ENCODE data around the gene BTNL9.
"Not testable (repeated sequence)": the region's sequence is repeated elsewhere in the genome, so short reads cannot be mapped to it uniquely, and the experiment has no call there.

Gene BTNL9

DNA sequence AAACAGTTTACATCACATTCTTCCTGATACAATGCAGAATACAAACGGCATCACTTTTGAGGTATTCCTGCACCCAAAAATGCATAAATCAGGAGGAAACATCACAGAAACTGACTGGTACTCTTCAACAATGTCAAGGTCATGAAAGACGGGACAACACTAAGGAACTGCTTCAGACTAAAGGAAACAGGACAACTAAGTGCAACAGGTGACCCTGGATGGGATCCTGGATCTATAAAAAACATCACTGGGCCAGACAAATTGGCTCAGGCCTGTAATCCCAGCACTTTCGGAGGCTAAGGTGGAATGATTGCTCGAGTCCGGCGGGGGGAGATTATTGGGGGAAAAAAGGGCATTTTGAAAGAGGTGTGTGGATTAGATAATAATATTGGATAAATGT lies 22.6 kb downstream of the BTNL9 start:
- ATAC-seq = no peak

GRCh38 chr5:181063514-181063913 lies 23.4 kb downstream of the BTNL9 start:
- ATAC-seq = no peak

DNA sequence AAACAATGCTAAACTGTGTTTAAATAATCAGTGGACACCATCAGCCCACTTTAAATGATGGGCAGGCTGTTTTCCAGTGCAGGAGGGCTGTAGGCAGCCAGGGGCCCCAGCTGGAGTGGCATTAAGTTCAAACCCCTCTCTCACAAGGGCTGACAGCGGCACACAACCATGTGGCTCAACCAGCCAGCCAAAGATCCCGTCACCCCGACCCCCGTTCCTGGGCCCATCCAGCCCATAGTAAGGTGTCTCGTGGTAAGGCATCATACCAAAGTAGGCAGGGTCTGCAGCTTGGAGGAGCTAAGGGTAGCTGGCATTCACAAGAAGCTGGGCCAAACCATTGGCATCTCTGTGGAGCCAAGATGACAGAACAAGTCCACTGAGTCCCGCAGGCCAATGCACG lies 24.9 kb downstream of the BTNL9 start:
- no peak for ATAC-seq

DNA sequence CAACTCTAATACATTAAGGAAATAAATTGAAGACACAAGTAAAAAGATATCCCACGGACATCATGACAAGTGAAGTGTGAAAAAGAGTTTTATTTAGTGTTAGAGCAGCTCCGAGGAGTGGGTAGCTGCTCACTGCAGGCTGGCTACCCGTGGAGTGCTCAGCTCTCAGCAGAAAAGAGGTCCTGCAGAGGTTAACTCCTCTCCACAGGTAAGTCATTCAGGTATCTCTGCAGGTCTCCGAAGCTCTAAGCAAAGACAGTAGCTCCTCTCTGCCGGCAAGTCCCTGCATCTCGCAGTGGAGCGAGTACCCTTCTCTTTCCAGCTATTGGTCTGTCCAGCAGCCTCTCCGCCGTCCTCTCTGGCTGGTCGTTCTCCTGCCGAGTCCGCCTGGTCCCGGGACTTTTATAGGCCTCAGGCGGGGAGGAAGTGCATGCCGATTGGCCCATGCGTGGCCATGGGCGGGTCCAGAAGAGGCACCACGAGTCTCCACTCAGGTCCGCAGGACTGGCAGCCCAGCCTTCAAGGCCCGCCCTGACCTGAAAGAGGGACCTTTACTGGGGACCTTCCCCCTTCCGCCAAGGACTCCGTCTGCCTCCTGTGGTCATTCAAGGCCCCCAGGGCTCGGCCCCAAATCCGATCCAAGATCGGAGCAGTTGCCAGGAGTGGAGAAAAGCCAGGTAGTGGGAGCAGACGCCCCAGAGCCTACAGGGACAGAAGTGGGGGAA lies 29.9 kb downstream of the BTNL9 start:
- ATAC-seq = no peak

- no peak for ATAC-seq
These were observed 30.5 kb downstream of the BTNL9 start for GRCh38 chr5:181070523-181070922.

- no peak for ATAC-seq
These were observed 31.2 kb downstream of the BTNL9 start for GRCh38 chr5:181071257-181071656.

- ATAC-seq = no peak
These were observed 36.9 kb downstream of the BTNL9 start for GRCh38 chr5:181076920-181077319.

GRCh38 chr5:181081989-181082388 lies 41.9 kb downstream of the BTNL9 start:
- no peak for ATAC-seq

GRCh38 chr5:181084621-181085195 lies 44.6 kb downstream of the BTNL9 start:
- no peak for ATAC-seq

GRCh38 chr5:181086026-181086883 lies 46.2 kb downstream of the BTNL9 start:
- ATAC-seq = no peak

DNA sequence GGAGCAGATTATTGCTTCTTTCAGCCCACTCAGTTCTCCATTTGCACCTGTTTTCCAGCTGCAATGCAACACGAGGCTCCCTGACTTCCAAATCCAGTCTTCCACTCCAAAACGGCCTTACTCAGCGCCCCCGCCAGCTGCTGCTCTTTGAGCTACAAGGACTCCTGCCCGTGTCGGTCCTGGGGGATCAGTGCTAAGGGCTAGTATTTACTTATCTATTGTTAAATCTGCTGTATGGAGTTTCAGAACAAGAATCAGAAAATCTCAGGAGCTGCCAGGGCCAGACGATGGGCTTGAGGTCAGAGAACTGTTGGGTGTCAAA lies 46.8 kb downstream of the BTNL9 start:
- ATAC-seq = no peak

DNA sequence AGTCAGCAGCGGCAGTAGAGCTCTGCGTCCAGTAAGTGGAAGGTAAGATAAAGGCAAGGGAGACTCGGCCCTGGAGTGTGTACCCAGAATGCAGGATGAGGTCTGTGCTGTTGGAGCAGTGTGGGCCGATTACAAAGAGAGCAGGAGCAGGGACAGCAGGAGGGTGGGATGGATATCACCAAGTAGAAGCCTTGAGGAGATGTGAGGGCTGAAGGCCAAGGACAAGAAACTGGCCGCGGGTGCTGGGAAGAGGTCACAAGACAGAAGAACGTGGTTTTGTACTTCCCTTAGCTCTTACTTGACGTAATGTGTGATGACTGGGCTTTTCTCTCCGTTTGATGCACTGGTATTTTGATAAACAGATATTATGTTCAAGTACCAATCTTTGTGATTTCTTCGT lies 47.2 kb downstream of the BTNL9 start:
- ATAC-seq = no peak

- no peak for ATAC-seq
These were observed 48.2 kb downstream of the BTNL9 start for GRCh38 chr5:181088289-181088688.

- ATAC-seq = no peak
These were observed 52.4 kb downstream of the BTNL9 start for GRCh38 chr5:181092428-181092827.

GRCh38 chr5:181095162-181095561 lies 55.1 kb downstream of the BTNL9 start:
- not testable (repeated sequence) for ATAC-seq

- peak; percentile 40 to 55 for ATAC-seq
These were observed 56.8 kb downstream of the BTNL9 start for GRCh38 chr5:181096721-181097382.

- ATAC-seq = peak in 1 of 2 donors; percentile 5
These were observed 57.3 kb downstream of the BTNL9 start for GRCh38 chr5:181097383-181097753.

GRCh38 chr5:181097759-181098491 lies 57.9 kb downstream of the BTNL9 start:
- not testable (repeated sequence) for ATAC-seq

GRCh38 chr5:181098762-181099601 lies 58.9 kb downstream of the BTNL9 start:
- no peak for ATAC-seq

GRCh38 chr5:181099602-181100086 lies 59.6 kb downstream of the BTNL9 start:
- no peak for ATAC-seq

DNA sequence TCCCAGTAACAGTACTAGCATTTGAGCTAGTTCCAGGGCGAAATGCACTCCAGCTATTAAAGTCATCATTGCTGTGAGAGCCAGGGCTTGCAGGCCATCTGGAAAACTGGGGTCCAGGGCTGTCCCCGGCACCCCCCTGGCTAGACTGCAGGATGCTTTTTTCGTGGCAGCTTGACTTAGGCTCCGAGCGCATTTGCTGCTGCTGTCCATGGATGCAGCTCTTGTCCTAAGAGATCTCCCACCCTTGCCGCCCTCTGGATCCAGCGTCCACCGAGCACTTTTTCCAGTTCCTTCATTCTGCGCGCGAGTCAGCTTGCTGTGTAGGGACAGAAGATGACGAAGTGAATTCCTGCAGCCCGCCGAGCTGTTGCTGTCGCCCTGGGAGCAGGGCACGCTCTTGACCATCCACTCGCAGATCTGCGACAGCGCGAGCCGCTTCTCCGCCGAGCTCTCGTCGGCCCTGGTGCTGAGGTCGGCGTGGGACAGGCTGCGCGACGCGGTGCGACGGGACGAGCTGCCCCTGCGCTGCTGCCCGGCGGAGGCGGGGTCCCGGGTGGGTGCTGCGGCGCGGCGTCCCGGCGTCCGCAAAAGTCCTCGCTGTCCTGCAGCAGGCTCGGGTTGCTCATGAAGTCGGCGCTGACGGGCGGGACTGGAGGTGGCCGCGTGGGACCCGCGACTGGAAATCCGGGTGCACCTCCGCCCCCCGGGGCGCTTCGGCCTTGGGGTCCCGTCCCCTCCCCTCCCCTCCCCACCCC lies 60.2 kb downstream of the BTNL9 start:
- no peak for ATAC-seq

All from activated CD4-positive, CD25-positive, alpha-beta regulatory T cell treated with anti-CD3 and anti-CD28 coated beads, Interleukin-2, amount 50 U/mL, for 24 hours (primary cell).